GM21526 (cell line): ENCODE measurements around the gene TTC39A.

Experiments
- ATAC-seq: cut with Tn5 transposase; IDR thresholded peaks from one replicate; pipeline ENCODE4 v1.9.1; 2021; ENCODE audit warnings: moderate library complexity; ENCODE audit not compliant: unreplicated experiment, low FRiP score

TTC39A gene

GRCh38 chr1:51299981-51300670 lies 30.2 kb downstream of the TTC39A start:
- no peak for ATAC-seq

- ATAC-seq = no peak
These were observed 31.0 kb downstream of the TTC39A start for GRCh38 chr1:51299185-51299885.

DNA sequence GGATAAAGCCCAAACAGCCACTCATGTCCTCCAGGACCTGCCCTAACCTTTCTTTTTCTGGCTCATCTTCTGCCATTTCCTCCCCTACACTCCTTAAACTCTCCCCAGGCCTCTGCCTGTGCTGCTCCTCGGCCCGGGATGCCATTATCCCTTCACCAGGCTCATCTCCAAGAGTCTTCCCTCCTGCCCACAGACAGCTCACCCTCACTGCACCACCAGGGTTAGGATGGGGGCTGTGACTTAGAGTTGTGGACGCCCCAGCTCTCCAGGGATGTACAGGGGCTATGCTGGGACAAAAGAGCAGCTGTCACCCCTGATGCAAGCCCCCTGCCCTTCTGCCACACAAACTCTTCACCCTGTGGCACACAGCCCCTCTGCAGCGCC lies 32.0 kb downstream of the TTC39A start:
- ATAC-seq = no peak

- ATAC-seq = no peak
These were observed 32.7 kb downstream of the TTC39A start for GRCh38 chr1:51297401-51298321.

- peak; percentile 67 for ATAC-seq
These were observed 33.7 kb downstream of the TTC39A start for GRCh38 chr1:51296383-51297357.

DNA sequence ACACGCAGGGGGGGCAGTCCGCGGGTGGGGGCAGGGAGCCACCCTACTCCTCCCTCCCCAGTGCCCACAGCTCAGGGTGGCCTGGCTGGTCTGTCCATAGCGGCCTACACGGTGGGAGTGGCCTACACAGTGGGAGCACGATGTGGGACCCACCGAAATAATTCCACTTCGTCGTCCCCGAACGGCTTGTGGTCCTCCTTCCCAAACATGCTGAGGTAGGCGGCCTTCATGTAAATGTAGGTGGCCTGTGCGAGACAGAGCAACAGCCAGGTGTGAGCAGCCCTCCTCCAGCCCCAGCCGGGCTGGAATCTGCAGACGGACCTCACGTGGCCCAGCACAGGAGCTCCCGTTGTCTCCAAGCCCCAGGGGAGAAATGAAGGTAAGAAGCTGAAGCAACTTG lies 34.4 kb downstream of the TTC39A start:
- no peak for ATAC-seq

GRCh38 chr1:51294566-51295184 lies 35.7 kb downstream of the TTC39A start:
- ATAC-seq = no peak

DNA sequence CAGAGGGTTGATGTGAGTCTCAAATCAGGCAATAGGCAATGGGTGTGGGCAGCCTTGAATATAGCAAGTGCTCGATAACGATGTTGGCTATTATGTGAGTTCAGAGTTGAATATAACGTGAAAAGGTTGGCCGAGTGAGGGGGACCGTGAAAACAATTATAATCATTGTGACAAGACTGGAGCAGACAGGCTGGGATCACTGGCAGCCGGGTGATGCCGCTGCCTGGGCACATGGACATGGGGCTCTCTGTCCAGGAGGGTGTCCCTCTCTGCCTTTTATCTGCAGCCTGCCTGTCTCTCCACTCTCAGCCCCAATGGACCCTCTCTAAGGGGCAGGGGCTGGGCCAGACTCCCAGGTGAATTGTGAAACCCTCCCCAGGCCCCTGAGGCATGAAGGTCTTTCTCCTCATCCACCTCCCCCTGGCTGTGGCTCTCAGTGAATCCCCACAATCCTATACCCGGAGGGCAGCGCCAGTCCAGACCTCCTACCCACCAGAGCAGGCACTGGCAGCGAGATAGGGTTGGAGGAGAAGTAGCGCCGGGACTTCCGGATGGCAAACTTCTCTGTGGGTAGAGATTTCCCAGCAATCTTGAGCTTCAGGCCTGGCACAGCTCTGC lies 36.4 kb downstream of the TTC39A start:
- no peak for ATAC-seq

DNA sequence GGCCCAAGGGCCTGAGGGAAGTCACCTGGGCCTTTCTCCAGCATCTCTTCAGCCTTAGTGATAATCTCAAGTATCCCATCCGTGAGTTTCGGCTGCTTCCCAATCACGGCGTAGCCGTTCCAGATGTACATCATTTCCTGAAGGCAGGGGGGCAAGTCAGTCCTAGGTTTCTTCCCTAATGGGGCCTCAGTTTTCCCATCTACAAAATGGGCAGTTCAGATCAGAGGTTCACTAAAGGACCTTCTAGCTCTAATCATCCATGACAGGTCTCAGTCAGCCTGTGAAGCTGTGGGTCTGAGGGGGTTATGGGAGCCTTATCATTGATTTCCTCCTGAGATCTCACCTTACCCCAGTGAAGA lies 39.9 kb downstream of the TTC39A start:
- no peak for ATAC-seq

GRCh38 chr1:51289676-51290488 lies 40.5 kb downstream of the TTC39A start:
- no peak for ATAC-seq

DNA sequence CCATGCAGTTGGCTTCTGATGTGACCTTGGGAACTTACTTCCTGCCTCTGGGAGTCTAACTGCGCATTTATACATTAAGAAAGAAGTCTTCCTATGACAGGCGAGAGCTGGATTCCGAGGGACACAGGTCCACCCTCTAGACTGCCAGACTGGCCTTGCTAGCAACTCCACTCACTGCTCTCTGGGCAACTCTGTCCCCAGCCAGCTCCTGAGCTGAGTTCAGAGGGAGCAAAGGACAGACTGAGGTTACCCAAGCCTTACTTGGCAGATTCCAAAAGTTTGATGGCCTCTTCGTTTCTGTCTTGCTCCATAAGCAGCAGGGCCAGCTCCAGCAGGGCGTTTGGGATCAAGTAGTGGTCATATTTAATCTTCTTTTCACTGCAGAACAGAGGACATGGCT lies 41.8 kb downstream of the TTC39A start:
- ATAC-seq = no peak

- no peak for ATAC-seq
These were observed 42.4 kb downstream of the TTC39A start for GRCh38 chr1:51287966-51288365.

- ATAC-seq = peak; percentile 89
These were observed 45.3 kb downstream of the TTC39A start for GRCh38 chr1:51285055-51285454.

DNA sequence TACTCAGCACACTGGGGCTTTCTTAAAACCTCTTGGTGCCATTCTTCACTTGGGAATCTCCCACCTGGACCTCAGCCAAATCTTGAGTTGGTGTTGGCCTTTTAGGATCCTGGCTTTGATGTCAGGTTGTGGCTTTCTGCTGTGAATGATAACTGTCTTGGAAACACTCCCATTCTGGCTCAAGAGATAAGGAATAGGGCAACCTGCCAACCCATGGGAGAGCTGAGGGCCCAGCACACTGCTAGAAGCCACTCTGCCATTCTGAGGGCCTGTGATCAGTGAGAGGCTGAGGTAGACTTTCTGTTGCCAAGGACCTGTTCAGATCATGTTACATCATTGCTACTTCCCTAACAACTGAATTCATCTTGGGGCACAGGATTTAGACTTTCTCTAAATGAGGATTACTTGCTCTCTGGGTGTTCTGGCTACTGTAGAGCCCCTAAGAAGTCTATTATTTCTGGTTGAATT lies 45.8 kb downstream of the TTC39A start:
- peak; percentile 36 for ATAC-seq

- no peak for ATAC-seq
These were observed 46.4 kb downstream of the TTC39A start for GRCh38 chr1:51283979-51284378.

GRCh38 chr1:51282605-51283004 lies 47.8 kb downstream of the TTC39A start:
- no peak for ATAC-seq

- no peak for ATAC-seq
These were observed 48.6 kb downstream of the TTC39A start for GRCh38 chr1:51281807-51282206.

DNA sequence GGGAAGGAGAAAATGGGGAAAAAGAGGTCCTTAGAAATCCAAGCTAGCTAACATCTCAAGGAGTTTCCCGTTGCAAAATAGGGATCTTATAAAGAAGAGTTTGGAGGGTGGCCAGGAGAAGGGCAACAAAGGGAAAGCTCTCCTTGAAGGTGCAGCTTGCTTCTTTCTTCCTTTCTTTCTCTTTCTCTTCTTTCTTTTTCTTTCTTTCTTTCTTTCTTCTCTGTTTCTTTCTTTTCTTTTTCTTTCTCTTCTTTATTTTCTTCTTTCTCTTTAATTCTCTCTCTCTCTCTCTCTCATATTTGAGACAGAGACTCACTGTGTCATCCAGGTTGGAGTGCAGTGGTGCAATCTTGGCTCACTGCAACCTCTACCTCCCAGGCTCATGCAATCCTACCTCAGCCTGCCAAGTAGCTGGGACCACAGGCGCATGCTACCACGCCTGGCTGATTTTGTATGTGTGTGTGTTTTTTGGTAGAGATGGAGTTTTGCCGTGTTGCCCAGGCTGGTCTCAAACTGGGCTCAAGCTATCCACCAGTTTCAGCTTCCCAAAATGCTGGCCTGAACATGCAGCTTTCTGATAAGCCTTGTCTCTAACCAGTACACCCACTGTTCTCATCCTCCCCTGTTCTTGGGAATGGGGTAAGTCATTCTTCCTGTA lies 49.9 kb downstream of the TTC39A start:
- ATAC-seq = no peak
